ENCODE results near the gene GADD45G.

GADD45G gene

GRCh38 chr9:89606624-89607311 is 2.0 kb downstream of the GADD45G start:
- peak; percentile 77 to 86 for DNase-seq (ENCODE audit: low read depth in 1 of 2, low spot score in 1 of 2)
- in situ Hi-C loops (cut with HindIII; ENCODE audit: low pct_unique_long_range_greater_than_20kb, low sequenced_read_pairs): no loop called here
- no peak for TF ChIP-seq JUND (IDR thresholded peaks at IDR 0.05; ENCODE audit: low read depth)

- TF ChIP-seq JUND (IDR thresholded peaks at IDR 0.05; ENCODE audit: low read depth): no peak
- in situ Hi-C loops (cut with HindIII; ENCODE audit: low pct_unique_long_range_greater_than_20kb, low sequenced_read_pairs): no loop called here
- no peak for DNase-seq (ENCODE audit: low read depth in 1 of 2, low spot score in 1 of 2)
These were observed 4.0 kb downstream of the GADD45G start for GRCh38 chr9:89608641-89609335.

GRCh38 chr9:89609426-89610006 is 4.7 kb downstream of the GADD45G start:
- in situ Hi-C loops (cut with HindIII; ENCODE audit: low pct_unique_long_range_greater_than_20kb, low sequenced_read_pairs): no loop called here
- TF ChIP-seq JUND (IDR thresholded peaks at IDR 0.05; ENCODE audit: low read depth): no peak
- DNase-seq (ENCODE audit: low read depth in 1 of 2, low spot score in 1 of 2): no peak

GRCh38 chr9:89610391-89610925 is 5.6 kb downstream of the GADD45G start:
- in situ Hi-C loops (cut with HindIII; ENCODE audit: low pct_unique_long_range_greater_than_20kb, low sequenced_read_pairs): no loop called here
- no peak for DNase-seq (ENCODE audit: low read depth in 1 of 2, low spot score in 1 of 2)
- TF ChIP-seq JUND (IDR thresholded peaks at IDR 0.05; ENCODE audit: low read depth): no peak

- no peak for TF ChIP-seq JUND (IDR thresholded peaks at IDR 0.05; ENCODE audit: low read depth)
- in situ Hi-C loops (cut with HindIII; ENCODE audit: low pct_unique_long_range_greater_than_20kb, low sequenced_read_pairs): no loop called here
- no peak for DNase-seq (ENCODE audit: low read depth in 1 of 2, low spot score in 1 of 2)
These were observed 6.6 kb downstream of the GADD45G start for GRCh38 chr9:89611425-89611824.

- TF ChIP-seq JUND (IDR thresholded peaks at IDR 0.05; ENCODE audit: low read depth): no peak
- no peak for DNase-seq (ENCODE audit: low read depth in 1 of 2, low spot score in 1 of 2)
- in situ Hi-C loops (cut with HindIII; ENCODE audit: low pct_unique_long_range_greater_than_20kb, low sequenced_read_pairs): no loop called here
These were observed 7.9 kb downstream of the GADD45G start for GRCh38 chr9:89612566-89613278.

- TF ChIP-seq JUND (IDR thresholded peaks at IDR 0.05; ENCODE audit: low read depth): no peak
- in situ Hi-C loops (cut with HindIII; ENCODE audit: low pct_unique_long_range_greater_than_20kb, low sequenced_read_pairs): no loop called here
- DNase-seq (ENCODE audit: low read depth in 1 of 2, low spot score in 1 of 2): no peak
These were observed 9.4 kb downstream of the GADD45G start for GRCh38 chr9:89613912-89614892.

- in situ Hi-C loops (cut with HindIII; ENCODE audit: low pct_unique_long_range_greater_than_20kb, low sequenced_read_pairs): no loop called here
- peak in 1 of 2 experiments; percentile 27 for DNase-seq (ENCODE audit: low read depth in 1 of 2, low spot score in 1 of 2)
- TF ChIP-seq JUND (IDR thresholded peaks at IDR 0.05; ENCODE audit: low read depth): no peak
These were observed 10.8 kb downstream of the GADD45G start for GRCh38 chr9:89615661-89616060.

GRCh38 chr9:89616411-89616810 is 11.6 kb downstream of the GADD45G start:
- DNase-seq (ENCODE audit: low read depth in 1 of 2, low spot score in 1 of 2): no peak
- no peak for TF ChIP-seq JUND (IDR thresholded peaks at IDR 0.05; ENCODE audit: low read depth)
- in situ Hi-C loops (cut with HindIII; ENCODE audit: low pct_unique_long_range_greater_than_20kb, low sequenced_read_pairs): no loop called here

- no peak for TF ChIP-seq JUND (IDR thresholded peaks at IDR 0.05; ENCODE audit: low read depth)
- DNase-seq (ENCODE audit: low read depth in 1 of 2, low spot score in 1 of 2): peak in 1 of 2 experiments; percentile 58
- in situ Hi-C loops (cut with HindIII; ENCODE audit: low pct_unique_long_range_greater_than_20kb, low sequenced_read_pairs): no loop called here
These were observed 13.2 kb downstream of the GADD45G start for GRCh38 chr9:89617978-89618377.

- DNase-seq (ENCODE audit: low read depth in 1 of 2, low spot score in 1 of 2): no peak
- no peak for TF ChIP-seq JUND (IDR thresholded peaks at IDR 0.05; ENCODE audit: low read depth)
- in situ Hi-C loops (cut with HindIII; ENCODE audit: low pct_unique_long_range_greater_than_20kb, low sequenced_read_pairs): no loop called here
These were observed 14.2 kb downstream of the GADD45G start for GRCh38 chr9:89619019-89619418.

All from T47D (cell line).